Spinal cord (tissue), 10 donors: Measurements from ENCODE around the gene RAB13. TPM values are rescaled to one million over a fixed set of nuclear protein-coding genes. Genes with fewer than 3 reads are reported as not detected.

Experiments
- DNase-seq, 6 donors: peaks; one replicate each; pipeline versions ENCODE4 v3.0.0 to v3.0.0-alpha.2; 2013 to 2015; ENCODE audit warnings: low spot score in 6 of 6, low read depth in 4 of 6
- H3K27ac ChIP-seq: one replicate; pipeline ENCODE4 v1.5.1; 2013; ENCODE audit warnings: low read depth, low read length, control low read depth
- H3K27me3 ChIP-seq: one replicate; pipeline ENCODE4 v1.6.1; 2013; ENCODE audit warnings: low read length; ENCODE audit not compliant: control insufficient read depth, insufficient read depth
- H3K36me3 ChIP-seq: one replicate; pipeline ENCODE4 v1.6.1; 2013; ENCODE audit warnings: low read length; ENCODE audit not compliant: control insufficient read depth, insufficient read depth
- H3K4me1 ChIP-seq: one replicate; pipeline ENCODE4 v1.6.1; 2013; ENCODE audit warnings: low read length; ENCODE audit not compliant: control insufficient read depth, insufficient read depth
- H3K4me3 ChIP-seq: one replicate; pipeline ENCODE4 v1.5.1; 2013; ENCODE audit warnings: low read depth, low read length, control low read depth
- H3K9me3 ChIP-seq: one replicate; pipeline ENCODE4 v1.6.1; 2013; ENCODE audit warnings: low read length; ENCODE audit not compliant: control insufficient read depth, insufficient read depth
- WGBS: methylation state at CpG from one replicate; pipeline ENCODE4 v1.1.5; 2013; ENCODE audit warnings: missing lambda C conversion rate; ENCODE audit not compliant: insufficient coverage; 5-methylcytosine and 5-hydroxymethylcytosine counted together
- polyA plus RNA-seq, 2 donors: library from polyadenylated mRNA; unstranded; fragments of 120-200 nt; gene quantifications; one replicate each; pipeline ENCODE4 v1.2.1, GENCODE V29; 2013; ENCODE audit not compliant: insufficient read length in 2 of 2
- total RNA-seq, 2 donors: library from RNA; depleted of rRNA in 1 of 2; stranded (reverse); fragments of 120-200 nt in 1 of 2; fragments of >200 nt in 1 of 2; gene quantifications; one replicate each; pipeline versions ENCODE4 v1.2.3 to v1.2.4, GENCODE V29; 2013 to 2014
- donor health status: healthy.

RAB13 gene
- total and polyA plus RNA-seq, 4 donors, result 17.6 to 57.1 (median 48.5) TPM

DNA sequence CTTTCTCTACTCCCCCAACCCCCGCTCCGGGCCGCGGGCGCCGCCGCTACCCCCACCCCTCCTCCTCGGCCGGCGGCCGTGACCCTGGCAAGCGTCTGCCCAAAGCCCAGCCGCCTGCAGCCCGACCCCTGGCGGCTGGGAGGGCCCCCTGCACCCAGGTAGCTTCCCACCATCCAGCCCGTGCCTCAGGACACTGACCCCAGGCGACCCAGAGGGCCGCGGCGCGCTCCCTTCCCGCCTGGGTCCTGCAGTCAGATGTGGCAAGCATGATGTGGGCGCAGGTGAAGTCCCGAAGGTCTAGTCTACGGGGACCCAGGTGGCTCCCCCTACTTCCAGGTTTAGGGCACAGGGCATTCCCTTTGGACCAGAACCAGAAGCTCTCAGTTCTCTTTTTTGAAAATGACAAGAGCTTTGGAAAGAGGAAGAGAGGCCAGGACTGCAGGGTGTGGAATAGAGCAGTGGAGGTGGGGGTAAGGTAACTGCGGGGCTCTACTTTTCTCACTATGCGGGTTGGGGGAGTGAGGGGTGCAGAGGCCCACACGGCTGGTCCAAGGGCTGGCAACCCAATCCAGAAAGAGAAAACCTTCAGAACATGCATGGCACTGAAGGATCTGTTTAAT lies 39.4 kb downstream of the RAB13 start, which contains the start of gene DENND4B:
DENND4B (minus strand) TSS at position 97 of the 620 bp plus-strand sequence. CDS start 2,344 bp downstream, outside the sequence.
- peak within 1 kb of the TSS; percentile 63 for H3K4me3 ChIP-seq
- no peaks in the 10 kb centered on the region for H3K27me3 ChIP-seq
- no peaks in the 10 kb centered on the region for H3K9me3 ChIP-seq
- H3K4me1 ChIP-seq, result peaks cover 20% of the 10 kb centered on the region
- peak within 1 kb of the TSS; percentile 82 for H3K27ac ChIP-seq
- 11% methylated on average over 25 of the region's 28 CpGs for WGBS
- peaks cover 61% of the 10 kb centered on the region for H3K36me3 ChIP-seq
- peak in 4 of 6 donors; percentile 61 to 91 (median 77) for DNase-seq

GRCh38 chr1:153945795-153946621 lies 40.1 kb downstream of the RAB13 start:
- no peaks in the 10 kb centered on the region for H3K9me3 ChIP-seq
- H3K4me3 ChIP-seq, result peak overlapping the region; percentile 63
- H3K27ac ChIP-seq, result peak overlapping the region; percentile 82
- peaks cover 20% of the 10 kb centered on the region for H3K4me1 ChIP-seq
- peak in 2 of 6 donors; percentile 70 to 74 for DNase-seq
- WGBS, result under 1% methylated on average over 95 of the region's 95 CpGs
- H3K36me3 ChIP-seq, result peaks cover 61% of the 10 kb centered on the region
- H3K27me3 ChIP-seq, result no peaks in the 10 kb centered on the region

- Histone ChIP-seq H3K36me3 (peaks cover 62% of the 10 kb centered on the region), H3K27ac (peak overlapping the region; percentile 82)
- no peak for DNase-seq
Measured at GRCh38 chr1:153945131-153945794, 40.9 kb downstream of the RAB13 start.

DNA sequence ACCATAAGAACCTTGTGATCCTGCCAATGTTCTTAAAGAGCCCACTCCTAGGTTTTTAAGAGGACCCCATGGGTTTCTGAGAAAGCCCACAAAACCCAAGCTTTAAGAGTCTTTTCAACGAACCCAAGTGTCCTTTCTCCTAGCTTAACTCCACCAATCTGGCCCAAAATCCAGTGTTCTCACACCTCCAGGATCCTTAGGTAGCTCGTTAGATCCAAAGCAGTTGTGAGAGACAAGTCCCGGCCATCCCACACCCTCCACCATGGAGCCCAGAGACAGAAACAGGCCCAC lies 41.4 kb downstream of the RAB13 start:
- Histone ChIP-seq H3K27me3 (no peaks in the 10 kb centered on the region), H3K36me3 (peaks cover 65% of the 10 kb centered on the region), H3K9me3 (no peaks in the 10 kb centered on the region), H3K4me3 (peak overlapping the region; percentile 63), H3K27ac (peak overlapping the region; percentile 82), H3K4me1 (peaks cover 20% of the 10 kb centered on the region)
- 85% methylated on average over 2 of the region's 3 CpGs for WGBS
- DNase-seq, result no peak

More at GRCh38 chr1:153945131-153945794, 40.9 kb downstream of the RAB13 start:
- H3K9me3 ChIP-seq, result no peaks in the 10 kb centered on the region
- H3K27me3 ChIP-seq, result no peaks in the 10 kb centered on the region
- H3K4me3 ChIP-seq, result peak overlapping the region; percentile 63
- 48% methylated on average over 11 of the region's 12 CpGs for WGBS
- H3K4me1 ChIP-seq, result peaks cover 20% of the 10 kb centered on the region

- H3K27ac ChIP-seq, result no peak overlapping the region
- H3K4me3 ChIP-seq, result no peak overlapping the region
- peaks cover 70% of the 10 kb centered on the region for H3K36me3 ChIP-seq
- no peaks in the 10 kb centered on the region for H3K27me3 ChIP-seq
- peaks cover 20% of the 10 kb centered on the region for H3K4me1 ChIP-seq
- H3K9me3 ChIP-seq, result no peaks in the 10 kb centered on the region
- 76% methylated on average over 7 of the region's 15 CpGs for WGBS
- DNase-seq, result no peak
Measured at GRCh38 chr1:153944005-153944826, 41.9 kb downstream of the RAB13 start.

DNA sequence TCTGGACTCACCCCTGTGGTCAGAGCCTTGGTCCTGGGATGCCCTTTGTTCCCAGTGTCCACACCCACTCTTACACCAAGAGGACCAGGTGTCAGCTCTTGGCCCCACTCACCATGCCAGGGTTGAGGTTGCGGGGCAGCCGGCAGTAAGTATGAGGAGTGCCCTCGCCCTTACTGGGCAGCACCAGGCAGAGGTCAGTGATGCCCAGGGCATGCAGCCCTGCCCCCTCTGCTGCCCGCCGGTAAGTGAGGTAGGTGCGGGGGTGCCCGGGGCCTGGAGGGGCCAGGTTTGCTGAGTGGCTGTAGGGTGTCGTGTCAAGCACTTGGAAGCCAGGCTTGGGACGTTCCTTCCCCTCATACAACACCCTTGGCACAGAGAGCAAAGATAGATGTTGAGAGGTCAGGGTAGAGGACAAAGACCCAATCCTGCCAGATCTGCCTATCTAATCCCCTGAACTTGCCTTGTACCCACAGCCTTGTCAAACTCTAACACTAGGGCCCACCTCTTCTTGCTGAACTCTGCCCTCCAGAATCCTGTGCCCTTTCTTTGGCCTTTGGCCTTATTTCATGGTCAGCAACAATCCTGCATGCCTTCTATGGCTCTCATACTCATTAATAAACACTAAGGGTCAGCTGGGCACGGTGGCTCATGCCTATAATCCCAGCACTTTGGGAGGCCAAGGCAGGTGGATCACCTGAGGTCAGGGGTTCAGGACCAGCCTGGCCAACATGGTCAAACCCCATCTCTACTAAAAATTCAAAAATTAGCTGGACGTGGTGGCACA lies 43.2 kb downstream of the RAB13 start:
- H3K27me3 ChIP-seq, result no peaks in the 10 kb centered on the region
- peaks cover 67% of the 10 kb centered on the region for H3K36me3 ChIP-seq
- H3K9me3 ChIP-seq, result no peaks in the 10 kb centered on the region
- H3K27ac ChIP-seq, result no peak overlapping the region
- H3K4me3 ChIP-seq, result no peak overlapping the region
- no peak for DNase-seq
- WGBS, result 100% methylated on average over 5 of the region's 11 CpGs
- H3K4me1 ChIP-seq, result peaks cover 20% of the 10 kb centered on the region

DNA sequence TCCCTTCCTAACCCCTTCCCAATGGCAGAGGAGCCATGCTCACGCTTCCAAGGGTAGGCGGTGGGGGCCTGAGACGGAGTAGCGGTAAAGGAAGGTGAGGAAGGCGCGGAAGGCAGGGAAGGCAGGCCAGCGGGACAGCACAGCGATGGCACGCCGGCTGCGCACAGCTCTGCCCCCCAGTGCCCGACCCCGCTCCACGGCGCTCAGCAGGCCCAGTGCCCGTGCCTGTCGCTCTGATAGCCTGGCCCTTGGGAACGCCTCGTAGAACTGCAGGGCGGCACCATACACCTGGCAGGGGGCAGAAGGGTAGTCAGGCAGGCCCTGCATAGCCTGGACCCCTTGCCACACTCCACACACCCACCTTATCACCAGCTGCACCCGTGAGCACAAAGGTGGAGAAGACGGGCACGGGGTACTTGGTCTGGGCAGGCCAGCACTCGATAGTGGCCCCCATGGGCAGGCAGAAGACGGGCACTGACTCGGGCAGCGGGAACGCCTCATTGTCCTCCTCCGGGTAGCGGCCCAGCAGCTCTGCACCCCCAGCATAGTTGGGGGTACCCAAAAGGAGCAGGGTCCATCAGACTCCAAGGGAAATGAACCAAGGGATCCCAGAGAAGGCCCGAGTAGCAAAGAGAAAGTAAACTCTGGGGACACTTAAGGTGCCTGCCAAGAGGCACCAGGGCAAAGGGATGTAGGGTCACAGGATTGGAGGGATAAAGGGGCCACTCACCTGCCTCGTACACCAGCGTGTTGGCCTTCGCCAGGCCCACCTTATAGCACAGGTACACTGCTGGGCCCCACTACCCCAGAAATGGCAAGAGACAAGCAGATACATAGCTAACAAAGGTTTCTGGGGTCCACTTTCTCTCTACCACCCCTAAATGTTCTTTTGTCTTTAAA lies 44.1 kb downstream of the RAB13 start:
- H3K4me3 ChIP-seq, result no peak overlapping the region
- H3K36me3 ChIP-seq, result peaks cover 68% of the 10 kb centered on the region
- DNase-seq, result no peak
- H3K27ac ChIP-seq, result no peak overlapping the region
- peaks cover 20% of the 10 kb centered on the region for H3K4me1 ChIP-seq
- H3K27me3 ChIP-seq, result no peaks in the 10 kb centered on the region
- H3K9me3 ChIP-seq, result no peaks in the 10 kb centered on the region
- WGBS, result 98% methylated on average over 34 of the region's 34 CpGs

DNA sequence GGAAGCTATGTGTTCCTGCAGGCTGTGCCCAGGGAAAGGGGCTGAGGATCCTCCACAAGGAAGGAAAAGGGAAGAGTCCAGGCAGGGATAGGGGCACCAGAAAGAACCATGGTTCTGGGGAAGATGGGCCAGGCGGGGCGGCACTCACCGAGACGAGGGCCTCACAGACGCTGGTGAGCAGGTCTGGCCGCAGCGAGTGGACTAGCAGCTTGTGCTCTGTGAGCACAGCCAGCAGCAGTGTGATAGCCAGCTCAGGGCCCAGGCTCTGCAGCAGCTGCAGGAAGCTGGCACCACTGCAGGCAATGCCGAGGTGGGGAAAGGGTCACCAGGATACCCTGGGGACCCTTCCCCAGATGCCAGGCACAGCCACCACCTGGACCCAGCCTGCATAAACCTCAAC lies 45.4 kb downstream of the RAB13 start:
- no peak for DNase-seq
- Histone ChIP-seq H3K4me1 (peaks cover 15% of the 10 kb centered on the region), H3K4me3 (no peak overlapping the region), H3K9me3 (no peaks in the 10 kb centered on the region), H3K36me3 (peaks cover 81% of the 10 kb centered on the region), H3K27me3 (no peaks in the 10 kb centered on the region), H3K27ac (no peak overlapping the region)
- 89% methylated on average over 7 of the region's 8 CpGs for WGBS
